GM18499 (cell line): ENCODE data around the gene PDGFC.

Source experiments
- ATAC-seq: cut with Tn5 transposase; IDR thresholded peaks from one replicate; pipeline ENCODE4 v1.9.1; 2021; ENCODE audit warnings: moderate number of reproducible peaks; ENCODE audit not compliant: insufficient read depth, unreplicated experiment

Gene PDGFC

DNA sequence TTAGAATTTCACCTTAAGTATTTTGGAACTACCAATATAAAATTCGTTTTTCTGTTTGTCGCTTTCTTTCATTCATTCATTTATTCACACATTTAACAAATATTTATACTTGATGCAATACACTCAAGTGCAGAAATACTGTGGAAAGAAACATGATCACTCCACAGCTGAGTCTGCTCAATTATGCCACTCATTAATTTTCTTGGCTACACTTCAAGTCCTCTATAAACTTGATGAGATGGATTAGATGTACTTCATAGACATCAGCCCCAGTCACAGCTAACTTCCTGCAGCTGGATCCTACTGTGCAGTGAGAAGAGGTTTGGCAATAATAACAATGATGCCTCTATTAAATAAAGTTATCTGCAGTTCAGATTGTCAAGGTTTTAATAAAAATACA lies 208.1 kb downstream of the PDGFC start:
- no peak for ATAC-seq

DNA sequence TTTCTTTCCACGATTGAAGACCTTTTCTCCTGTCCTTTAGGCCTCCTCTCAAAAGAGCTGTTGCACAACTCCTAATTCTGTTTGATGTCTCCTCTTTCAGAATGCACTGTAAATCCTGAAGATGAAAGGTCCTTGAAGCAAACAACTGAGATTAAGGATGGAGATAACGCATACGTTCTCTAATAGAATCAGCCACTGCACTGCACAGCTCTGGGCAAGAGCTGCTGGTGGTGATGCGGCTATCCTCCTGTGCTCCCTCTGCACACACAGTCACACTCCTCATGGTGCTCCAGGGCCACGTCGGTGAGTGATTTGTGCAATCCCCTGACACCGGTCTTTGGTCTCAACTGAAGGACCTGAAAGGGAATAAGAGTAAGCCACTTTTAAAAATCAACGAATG lies 208.7 kb downstream of the PDGFC start:
- no peak for ATAC-seq

DNA sequence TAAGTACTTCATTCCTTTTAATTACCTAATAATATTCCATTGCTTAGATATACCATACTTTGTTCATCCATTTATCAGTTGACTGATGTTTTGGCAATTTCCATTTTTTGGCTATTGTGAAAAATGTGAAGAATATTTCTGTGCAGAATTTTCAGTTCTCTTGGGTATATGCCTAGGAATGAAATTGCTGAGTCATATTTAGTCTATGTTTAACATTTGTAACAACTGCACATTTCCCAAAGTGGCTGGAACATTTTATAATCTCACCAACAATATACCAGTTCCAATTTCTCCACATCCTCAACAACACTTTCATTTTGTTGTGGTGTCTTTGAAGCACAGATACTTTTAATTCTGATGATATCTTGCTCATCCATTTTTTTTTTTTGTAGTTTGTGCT lies 215.5 kb downstream of the PDGFC start:
- ATAC-seq: no peak

DNA sequence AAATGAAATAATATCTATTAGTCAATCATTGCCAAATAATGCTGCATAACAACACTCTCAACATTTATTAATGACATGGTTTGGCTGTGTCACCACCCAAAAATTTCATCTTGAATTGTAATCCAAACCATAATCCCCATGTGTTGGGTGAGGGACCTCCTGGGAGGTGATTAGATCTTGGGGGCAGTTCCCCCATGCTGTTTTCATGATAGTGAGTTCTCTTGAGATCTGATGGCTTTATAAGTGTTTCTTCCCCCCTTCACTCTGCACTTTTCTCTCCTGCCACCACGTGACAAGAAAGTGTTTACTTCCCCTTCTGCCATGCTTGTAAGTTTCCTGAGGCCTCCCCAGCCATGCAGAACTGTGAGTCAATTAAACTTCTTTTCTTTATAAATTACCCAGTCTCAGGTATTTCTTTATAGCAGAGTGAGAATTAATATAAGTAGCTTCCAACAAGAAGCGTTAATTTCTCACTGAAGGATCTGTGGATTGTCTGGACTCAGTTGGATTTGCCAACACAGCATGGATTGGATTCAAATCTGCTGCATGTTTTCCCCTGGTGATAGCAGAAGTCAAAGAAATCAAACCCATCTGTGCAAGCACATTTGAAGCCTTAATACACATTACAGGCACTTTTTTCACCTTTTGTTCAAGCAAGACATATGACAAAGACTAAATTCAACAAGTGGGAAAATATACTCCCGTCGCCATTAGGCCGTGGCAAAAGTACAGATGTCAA lies 216.6 kb downstream of the PDGFC start:
- ATAC-seq: no peak

DNA sequence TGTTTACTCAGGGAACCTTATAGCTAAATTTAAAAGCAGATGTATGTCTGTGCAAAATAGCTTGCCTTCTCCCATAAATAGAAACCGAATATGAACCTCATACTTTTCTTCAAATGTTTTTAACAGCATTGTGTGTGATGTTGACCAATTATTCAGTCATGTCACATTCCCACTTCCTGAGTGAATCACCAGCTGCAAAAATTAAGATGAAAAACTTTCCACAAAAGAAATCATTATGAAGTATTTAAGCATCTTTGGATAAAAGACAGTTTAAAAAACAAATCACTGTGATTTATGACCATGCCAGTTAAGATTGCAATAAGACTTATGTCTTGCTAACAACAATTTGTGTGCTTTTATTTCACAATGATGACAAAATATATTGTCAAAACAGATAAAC lies 220.1 kb downstream of the PDGFC start:
- no peak for ATAC-seq

DNA sequence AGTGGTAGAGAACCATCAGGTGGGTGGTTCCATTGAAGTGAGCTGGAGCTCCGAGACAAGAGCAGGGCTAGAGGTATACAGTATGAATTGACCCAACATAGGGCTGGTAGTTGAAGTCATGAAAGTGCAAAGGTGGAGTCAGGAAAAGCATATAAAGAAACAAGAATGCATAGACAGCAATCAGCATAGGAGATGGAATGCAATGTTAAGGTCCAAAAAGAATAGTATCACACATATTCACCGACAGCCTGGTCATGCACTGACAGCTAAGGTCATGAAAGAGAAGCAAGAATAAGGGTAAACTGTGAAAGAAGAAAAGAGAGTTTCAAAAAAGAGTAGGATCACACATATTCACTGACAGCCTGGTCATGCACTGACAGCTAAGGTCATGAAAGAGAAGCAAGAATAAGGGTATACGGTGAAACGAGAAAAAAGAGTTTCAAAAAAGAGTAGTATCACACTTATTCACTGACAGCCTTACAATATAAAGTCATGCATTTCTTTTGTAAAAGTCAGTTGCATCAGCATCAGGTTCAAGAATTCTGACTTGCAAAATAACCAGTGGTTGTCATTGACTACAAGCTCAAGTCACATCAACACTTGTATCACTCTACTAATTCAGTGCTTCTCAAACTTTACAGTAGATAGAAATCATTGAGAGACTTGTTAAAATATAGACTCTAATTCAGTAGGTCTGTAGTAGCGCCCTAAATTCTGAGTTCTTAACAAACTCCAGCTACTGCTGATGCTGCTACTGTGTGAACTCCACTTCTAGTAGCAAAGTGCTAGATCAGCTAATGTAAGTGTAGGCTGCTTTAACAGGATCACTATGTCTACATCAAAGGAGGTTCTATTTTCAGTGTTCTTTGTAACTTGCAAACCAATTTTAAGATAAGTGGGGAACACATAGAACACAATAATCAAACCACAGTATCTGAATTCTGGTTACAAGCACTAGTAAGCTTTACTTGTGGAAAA lies 221.9 kb downstream of the PDGFC start:
- ATAC-seq: no peak

DNA sequence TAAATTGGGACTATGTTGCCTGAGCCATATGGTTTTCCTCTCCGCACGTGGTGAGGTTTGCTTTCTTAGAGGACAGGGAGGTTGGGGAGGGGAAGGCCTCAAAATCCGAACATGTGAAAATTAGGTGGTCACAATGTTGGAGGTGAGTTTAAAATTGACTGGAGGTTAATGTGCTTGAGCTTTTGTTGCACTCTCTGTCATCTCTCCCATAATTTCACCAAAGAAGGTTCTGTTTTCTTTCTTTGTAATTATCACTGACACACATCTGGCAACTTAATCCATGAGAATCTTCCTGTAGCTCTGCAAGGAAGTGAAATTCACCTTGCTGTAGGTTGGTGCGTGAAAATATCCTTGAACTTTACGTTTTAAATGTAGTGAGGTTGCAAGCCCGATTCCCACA lies 225.5 kb downstream of the PDGFC start:
- ATAC-seq: no peak

DNA sequence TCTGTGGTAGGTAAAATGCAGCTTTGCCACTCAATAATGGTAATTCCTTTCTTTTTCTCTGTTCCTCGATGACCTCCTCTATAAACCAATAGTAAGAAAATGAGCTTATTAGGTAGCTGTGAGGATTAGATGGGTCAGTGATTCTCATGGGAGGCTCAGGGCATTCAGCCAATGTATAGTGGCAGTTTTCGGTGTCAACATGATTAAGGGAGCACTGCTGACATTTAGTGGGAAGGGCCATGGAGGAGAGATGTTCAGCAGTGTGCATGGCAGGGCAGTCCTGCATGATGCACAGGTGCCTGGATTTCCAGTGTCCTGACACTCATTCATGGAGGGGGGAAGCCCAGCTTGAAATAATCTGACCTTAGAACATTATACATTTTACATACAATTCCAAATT lies 232.8 kb downstream of the PDGFC start:
- no peak for ATAC-seq

DNA sequence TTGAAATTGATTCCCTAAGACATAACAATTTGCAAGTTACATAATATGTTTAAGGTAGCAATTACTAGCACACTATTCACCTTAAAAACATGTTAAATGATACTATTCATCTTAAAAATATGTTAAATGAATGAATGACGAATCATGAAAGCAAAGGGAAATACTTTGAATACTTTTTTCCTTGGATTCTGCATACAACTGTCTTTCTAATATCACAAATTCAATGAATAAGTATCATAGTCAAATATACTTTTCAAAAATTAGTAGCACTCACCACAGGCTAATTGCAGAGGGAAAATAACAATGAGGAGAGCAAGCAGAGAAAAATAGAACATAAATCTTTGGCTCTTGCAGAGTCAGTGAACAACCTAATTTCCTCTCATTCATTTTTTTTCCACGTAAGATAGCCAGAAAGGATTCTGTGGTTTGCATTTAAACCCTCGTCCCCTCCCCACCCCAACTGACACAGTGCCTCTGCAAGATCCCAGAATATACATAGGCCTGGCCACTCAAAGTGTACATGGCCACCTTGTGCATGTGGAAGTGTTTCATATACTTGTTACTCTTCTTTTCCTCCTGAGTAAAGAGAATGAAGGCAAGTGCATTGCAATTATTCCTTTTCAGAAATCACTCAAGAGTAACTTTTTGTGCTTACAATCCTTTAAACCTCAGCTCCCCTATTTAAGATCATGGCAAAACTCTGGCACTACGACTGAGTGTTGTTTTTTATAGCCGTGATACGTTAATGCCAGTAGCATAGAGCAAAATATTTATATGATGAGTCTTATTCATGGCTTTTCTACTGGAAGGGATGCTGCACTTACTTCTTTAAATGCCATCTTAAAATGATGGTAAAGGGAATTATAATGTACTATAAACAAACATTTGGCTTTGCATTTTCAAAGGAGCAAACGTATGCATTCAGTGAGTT lies 236.4 kb downstream of the PDGFC start:
- no peak for ATAC-seq

DNA sequence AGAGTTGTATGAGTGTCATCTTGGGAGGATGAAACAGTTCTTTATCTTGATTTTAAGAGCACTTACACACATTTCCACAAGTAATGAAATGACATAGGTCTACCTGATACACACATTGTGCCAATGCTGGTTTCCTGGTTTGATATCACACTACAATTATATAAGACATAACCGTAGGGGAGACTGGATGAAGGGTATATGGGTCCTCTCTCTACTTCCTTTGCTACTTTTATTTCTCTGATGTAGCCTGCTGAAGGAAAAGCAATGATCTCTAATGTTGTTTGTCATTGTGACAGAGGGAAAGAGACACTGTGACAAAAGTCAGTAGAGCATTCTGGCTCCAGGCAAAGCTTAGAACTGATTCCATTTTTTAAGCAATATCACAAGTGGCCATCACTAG lies 238.0 kb downstream of the PDGFC start:
- ATAC-seq: no peak

DNA sequence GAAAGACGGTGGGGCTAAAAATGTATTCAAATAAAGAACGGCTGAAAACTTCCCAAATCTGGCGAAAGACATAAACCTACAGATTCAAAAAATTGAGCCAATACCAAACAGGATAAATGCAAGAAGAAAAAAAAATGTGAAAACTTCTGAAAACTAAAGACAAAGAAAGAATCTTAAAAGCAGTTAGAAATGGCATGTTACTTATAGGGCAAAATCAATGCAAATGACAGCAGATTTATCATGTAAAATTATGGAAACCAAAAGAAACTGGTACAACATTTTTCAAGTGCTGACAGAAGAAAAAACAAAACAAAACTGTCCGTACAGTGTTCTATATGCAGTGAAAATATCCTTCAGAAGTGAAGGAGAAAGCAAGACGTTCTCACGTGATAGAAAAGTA lies 239.0 kb downstream of the PDGFC start:
- ATAC-seq: no peak

DNA sequence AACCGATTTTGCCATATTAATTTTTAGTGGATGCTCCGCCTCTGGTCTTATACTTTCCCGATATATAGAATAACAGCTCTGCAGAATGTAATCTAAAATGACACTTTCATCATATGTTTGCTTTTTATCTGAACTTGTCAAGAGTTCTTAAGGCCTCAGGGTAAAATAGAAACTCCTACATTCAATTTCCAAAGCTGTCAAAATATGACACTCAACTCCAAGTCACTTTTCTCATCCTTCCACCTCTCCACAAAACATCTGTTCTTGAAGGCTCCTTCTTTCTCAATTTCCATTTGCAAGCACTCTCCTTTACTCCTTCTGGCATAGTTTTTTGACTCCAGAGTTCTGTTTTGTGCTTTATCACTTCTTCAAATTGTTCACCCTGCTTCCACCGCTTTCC lies 242.2 kb downstream of the PDGFC start:
- ATAC-seq: no peak

DNA sequence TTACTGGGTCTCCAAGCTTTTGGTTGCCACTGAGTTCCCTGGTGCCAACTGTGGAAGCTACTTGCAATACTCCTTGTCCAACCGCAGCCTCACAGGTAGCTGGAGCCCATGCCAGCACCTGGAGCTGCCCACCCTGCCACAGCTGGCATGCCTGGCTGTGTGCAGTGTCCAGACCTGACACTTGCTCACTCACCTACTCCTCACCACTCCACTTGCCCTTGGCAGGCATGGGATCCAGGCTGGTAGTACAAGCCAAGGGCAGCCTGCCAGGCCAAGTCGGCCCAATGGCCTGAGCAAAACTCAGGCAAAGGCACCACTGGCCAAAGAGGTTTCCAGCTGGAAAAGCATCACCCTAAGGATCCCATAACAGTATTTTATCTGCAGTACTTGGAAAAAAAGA lies 246.3 kb downstream of the PDGFC start:
- no peak for ATAC-seq

DNA sequence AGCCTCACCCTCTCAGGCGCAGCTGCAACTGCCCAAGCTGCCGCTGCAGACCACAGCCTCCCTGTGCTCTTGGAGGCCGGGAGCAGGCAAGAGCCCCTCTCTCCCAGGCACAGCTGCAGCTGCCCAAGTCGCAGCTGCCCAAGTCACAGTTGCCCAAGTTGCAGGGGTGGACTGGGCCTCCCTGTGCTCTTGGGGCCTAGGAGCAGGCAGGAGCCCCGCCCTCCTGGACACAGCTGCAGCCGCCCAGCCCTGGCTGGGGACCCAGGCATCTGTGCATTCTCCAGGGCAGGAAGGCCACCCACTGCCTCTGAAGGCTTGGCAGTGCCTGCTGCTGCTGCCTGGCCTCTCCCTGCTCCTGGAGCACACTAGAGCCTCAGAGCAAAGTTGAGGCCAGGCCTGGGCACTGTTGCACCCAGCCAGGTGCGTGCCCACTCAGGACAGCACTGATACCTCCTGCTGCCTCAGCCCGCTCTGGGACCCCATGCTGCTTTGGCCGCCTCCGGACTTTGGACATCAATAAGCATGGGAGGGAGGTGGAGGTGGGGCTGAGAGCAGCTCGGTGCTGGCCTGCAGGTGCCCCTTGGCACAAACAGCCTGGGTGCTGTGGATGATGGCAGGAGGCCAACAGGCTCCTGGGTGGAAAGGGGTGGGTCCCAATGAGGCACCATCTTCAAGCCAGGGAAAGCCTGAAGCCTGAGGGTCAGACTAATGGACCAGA lies 247.5 kb downstream of the PDGFC start:
- no peak for ATAC-seq

DNA sequence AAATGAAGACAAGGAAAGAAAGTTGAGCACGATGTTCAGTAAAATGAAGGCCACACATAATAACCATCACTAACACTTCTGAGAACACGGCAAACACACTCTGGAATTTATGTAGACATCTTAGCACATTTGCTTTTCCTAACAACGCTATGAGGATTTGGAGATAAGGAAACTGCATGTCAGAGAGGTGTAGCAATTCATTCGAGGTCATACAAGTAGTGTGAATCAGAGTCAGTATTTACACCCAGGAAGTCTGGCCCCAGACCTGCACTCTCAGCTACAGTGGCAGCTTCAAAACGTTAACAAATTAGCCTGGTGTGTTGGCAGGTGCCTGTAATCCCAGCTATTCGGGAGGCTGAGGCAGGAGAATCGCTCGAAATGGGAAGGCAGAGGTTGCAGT lies 253.4 kb downstream of the PDGFC start:
- no peak for ATAC-seq

DNA sequence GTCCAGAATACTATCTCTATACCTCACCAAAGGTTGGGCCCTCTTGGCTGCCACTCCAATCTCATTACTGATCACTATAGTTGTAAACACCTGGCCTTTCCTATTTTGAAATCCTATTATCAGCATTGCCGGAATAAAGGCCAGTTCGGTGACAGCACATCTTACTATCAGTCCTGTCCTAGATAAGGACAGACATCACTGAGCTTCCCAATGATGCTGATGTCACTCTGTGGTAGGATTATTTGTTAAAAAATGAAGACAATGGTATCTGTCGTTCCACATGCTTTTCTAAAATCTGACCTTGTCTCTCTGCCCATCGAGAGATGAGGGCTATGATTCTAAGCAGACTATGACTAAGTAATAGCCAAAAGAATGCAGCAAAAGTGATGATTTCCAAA lies 260.4 kb downstream of the PDGFC start:
- no peak for ATAC-seq
